HUES6 (cell line): ENCODE results near the gene BAD.
"Not testable (repeated sequence)": the region's sequence is repeated elsewhere in the genome, so short reads cannot be mapped to it uniquely, and the experiment has no call there.

Experiments used
- H3K27ac ChIP-seq: 2 replicates; pipeline ENCODE4 v1.7.0; 2013; ENCODE audit warnings: low read depth, mild to moderate bottlenecking, low read length, inconsistent platforms
- H3K27me3 ChIP-seq: 2 replicates; pipeline ENCODE4 v1.6.1; 2013; ENCODE audit warnings: low read length; ENCODE audit not compliant: control insufficient read depth, insufficient read depth
- H3K36me3 ChIP-seq: 2 replicates; pipeline ENCODE4 v1.6.1; 2013; ENCODE audit warnings: low read length; ENCODE audit not compliant: control insufficient read depth, insufficient read depth
- H3K4me1 ChIP-seq: 2 replicates; pipeline ENCODE4 v1.6.1; 2013; ENCODE audit warnings: low read length; ENCODE audit not compliant: control insufficient read depth, insufficient read depth
- H3K4me3 ChIP-seq: 2 replicates; pipeline ENCODE4 v1.5.1; 2013; ENCODE audit warnings: low read depth, low read length
- H3K9ac ChIP-seq: one replicate; pipeline ENCODE4 v1.6.1; 2013; ENCODE audit warnings: mild to moderate bottlenecking, low read length
- H3K9me3 ChIP-seq: 2 replicates; pipeline ENCODE4 v1.6.1; 2013; ENCODE audit warnings: low read depth, low read length; ENCODE audit not compliant: control insufficient read depth, insufficient read depth

The BAD gene

GRCh38 chr11:64284048-64284961, at the start of gene BAD:
BAD (minus strand) TSS chr11:64284665; CDS start chr11:64284368, 297 bp downstream.
- Histone ChIP-seq H3K9ac (peak within 1 kb of the TSS; percentile 60), H3K4me3 (peak within 1 kb of the TSS; percentile 94), H3K36me3 (peaks cover 6% of the 10 kb centered on the region; the same call in 1 of the 2 replicates), H3K9me3 (no peaks in the 10 kb centered on the region), H3K27ac (peak within 1 kb of the TSS; percentile 56; the same call in 1 of the 2 replicates), H3K4me1 (peaks cover 5% of the 10 kb centered on the region; the same call in 1 of the 2 replicates), H3K27me3 (peaks cover 12% of the 10 kb centered on the region)

DNA sequence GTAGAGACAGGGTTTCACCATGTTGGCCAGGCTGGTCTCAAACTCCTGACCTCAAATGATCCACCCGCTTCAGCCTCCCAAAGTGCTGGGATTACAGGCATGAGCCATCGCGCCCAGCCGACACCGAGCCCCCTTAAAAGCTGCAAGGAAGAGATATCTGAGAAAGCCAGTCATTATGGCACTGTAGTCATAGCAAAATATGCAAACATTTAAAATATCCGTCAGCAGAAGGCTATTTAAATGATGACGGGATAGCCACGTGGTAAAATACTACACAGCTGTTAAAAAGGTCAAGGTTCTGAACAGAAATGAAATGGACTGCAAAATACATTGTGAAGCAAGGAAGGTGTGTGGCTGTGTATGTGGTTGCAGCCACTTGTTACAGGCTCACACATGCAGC, 49.1 kb upstream of the BAD start:
- H3K9ac ChIP-seq, result no peak overlapping the region
- no peaks in the 10 kb centered on the region for H3K27me3 ChIP-seq
- no peak overlapping the region for H3K27ac ChIP-seq
- H3K4me3 ChIP-seq, result no peak overlapping the region
- H3K4me1 ChIP-seq, result peaks cover 16% of the 10 kb centered on the region
- H3K36me3 ChIP-seq, result no peaks in the 10 kb centered on the region
- no peaks in the 10 kb centered on the region for H3K9me3 ChIP-seq

- H3K4me1 ChIP-seq, result peaks cover 16% of the 10 kb centered on the region
- H3K27me3 ChIP-seq, result no peaks in the 10 kb centered on the region
- no peaks in the 10 kb centered on the region for H3K36me3 ChIP-seq
- H3K9me3 ChIP-seq, result no peaks in the 10 kb centered on the region
- H3K9ac ChIP-seq, result peak overlapping the region; percentile 0
- H3K4me3 ChIP-seq, result no peak overlapping the region
- no peak overlapping the region for H3K27ac ChIP-seq
Observed at GRCh38 chr11:64331569-64332371, 47.3 kb upstream of the BAD start.

GRCh38 chr11:64330888-64331287, 46.4 kb upstream of the BAD start:
- Histone ChIP-seq H3K36me3 (no peaks in the 10 kb centered on the region), H3K4me1 (peaks cover 16% of the 10 kb centered on the region), H3K27ac (no peak overlapping the region), H3K4me3 (no peak overlapping the region), H3K9me3 (no peaks in the 10 kb centered on the region), H3K9ac (no peak overlapping the region), H3K27me3 (no peaks in the 10 kb centered on the region)

DNA sequence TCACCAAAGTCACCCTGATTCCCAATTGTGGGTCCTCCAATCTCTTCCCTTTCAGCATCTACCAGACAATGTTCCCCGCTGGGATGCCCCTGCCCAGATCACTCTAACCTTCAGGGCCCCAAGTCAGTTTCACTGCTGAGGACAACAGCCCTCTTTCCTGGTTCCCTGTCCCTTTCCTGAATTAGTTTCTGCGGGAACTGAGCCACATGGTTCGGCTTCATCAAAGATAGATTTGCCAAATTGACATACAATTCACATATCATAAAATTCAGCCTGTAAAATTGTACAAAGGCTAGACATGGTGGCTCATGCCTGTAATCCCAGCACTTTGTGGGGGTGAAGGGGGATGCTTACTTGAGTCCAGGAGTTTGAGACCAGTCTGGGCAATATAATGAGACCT, 43.5 kb upstream of the BAD start:
- H3K27ac ChIP-seq, result no peak overlapping the region
- H3K4me3 ChIP-seq, result no peak overlapping the region
- no peaks in the 10 kb centered on the region for H3K27me3 ChIP-seq
- H3K36me3 ChIP-seq, result peaks cover 2% of the 10 kb centered on the region; the same call in 1 of the 2 replicates
- H3K9ac ChIP-seq, result no peak overlapping the region
- H3K9me3 ChIP-seq, result no peaks in the 10 kb centered on the region
- peaks cover 33% of the 10 kb centered on the region for H3K4me1 ChIP-seq

- Histone ChIP-seq H3K4me3 (no peak overlapping the region), H3K36me3 (peaks cover 9% of the 10 kb centered on the region), H3K4me1 (peaks cover 39% of the 10 kb centered on the region), H3K9me3 (no peaks in the 10 kb centered on the region), H3K27me3 (no peaks in the 10 kb centered on the region), H3K9ac (no peak overlapping the region), H3K27ac (no peak overlapping the region)
Observed at GRCh38 chr11:64327375-64327774, 42.9 kb upstream of the BAD start.

DNA sequence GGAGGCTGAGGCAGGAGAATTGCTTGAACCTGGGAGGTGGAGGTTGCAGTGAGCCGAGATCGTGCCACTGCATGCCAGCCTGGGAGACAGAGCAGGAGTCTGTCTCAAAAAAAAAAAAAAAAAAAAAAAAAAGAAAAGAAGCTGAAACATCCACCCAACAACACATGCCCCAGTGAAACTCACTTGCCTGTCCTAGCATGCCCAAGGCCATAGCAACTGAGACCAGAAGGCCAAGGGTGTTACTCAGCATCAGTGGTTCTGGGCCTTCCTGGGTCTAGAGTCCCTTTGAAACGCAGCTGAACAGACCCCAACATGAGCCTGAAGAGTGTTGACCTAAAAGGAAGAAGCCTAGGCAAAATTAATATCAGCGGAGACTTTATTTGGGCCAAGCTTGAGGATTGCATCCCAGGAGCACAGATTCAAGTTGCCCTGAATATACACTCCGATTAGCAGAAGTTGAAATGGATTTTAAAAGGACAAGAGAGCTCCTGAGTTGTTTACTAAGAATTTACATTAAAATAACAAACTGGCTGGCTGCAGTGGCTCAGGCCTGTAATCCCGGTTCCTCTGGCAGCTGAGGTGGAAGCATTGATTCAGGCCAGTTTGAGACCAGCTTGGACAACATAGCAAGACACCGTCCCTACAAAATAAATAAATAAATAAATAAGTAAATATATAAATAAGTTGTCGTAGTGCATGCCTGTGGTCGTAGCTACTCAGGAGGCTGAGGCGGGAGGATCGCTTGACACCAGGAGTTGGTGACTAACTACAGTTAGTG, 40.4 kb upstream of the BAD start:
- Histone ChIP-seq H3K36me3 (peaks cover 28% of the 10 kb centered on the region), H3K4me1 (peaks cover 24% of the 10 kb centered on the region; the same call in 1 of the 2 replicates), H3K9ac (no peak overlapping the region), H3K27ac (no peak overlapping the region), H3K27me3 (no peaks in the 10 kb centered on the region), H3K4me3 (no peak overlapping the region), H3K9me3 (no peaks in the 10 kb centered on the region)

DNA sequence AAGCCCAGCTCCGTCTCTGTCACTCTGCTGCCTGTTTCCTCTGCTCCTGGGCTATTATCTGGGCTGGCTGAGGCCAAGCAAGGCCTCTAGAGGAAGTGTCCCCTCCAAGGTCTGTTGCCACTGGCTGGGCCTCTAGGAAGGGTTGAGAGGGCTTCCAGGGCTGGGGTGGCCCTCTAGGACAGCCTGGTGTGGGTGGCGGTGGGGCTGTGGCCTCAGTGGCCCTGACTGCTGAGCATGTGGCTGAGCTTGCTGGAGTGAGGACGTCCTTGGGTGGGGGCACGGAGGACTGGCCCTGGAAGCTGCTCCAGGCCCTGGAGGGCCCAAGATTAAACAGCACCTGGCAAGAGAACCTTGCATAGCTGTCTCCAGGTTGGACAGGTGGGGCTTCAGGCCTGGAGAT, 39.5 kb upstream of the BAD start:
- H3K4me1 ChIP-seq, result peaks cover 31% of the 10 kb centered on the region
- H3K9ac ChIP-seq, H3K27me3 ChIP-seq, H3K9me3 ChIP-seq, H3K4me3 ChIP-seq: not testable (repeated sequence)
- H3K36me3 ChIP-seq, result peaks cover 34% of the 10 kb centered on the region
- peak overlapping the region; percentile 46; the same call in 1 of the 2 replicates for H3K27ac ChIP-seq

DNA sequence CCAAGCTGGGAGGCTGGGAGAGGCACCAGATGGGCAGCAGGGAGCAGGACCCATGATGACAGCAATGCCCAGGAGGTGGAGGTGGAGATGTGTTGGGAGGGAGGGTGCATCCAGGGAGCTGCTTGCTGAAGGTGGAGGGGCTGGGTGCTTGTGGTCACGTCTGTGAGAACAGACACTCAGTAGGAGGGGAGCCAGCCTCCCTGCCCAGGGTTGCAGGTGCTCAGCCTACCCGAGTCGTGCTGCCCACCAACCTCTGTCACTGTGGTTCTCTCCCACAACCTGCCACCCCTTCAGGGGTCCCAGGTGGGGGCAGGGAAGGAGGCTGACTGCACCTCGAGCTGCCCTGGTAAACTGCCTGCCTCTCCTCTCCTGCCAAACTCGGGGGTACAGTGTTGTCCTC, 38.9 kb upstream of the BAD start:
- H3K9ac ChIP-seq, result no peak overlapping the region
- H3K27ac ChIP-seq, result no peak overlapping the region
- H3K27me3 ChIP-seq, result no peaks in the 10 kb centered on the region

GRCh38 chr11:64322925-64323260, 38.4 kb upstream of the BAD start:
- H3K9ac ChIP-seq, result no peak overlapping the region
- peaks cover 33% of the 10 kb centered on the region for H3K4me1 ChIP-seq
- H3K27me3 ChIP-seq, result no peaks in the 10 kb centered on the region
- peaks cover 34% of the 10 kb centered on the region for H3K36me3 ChIP-seq
- H3K27ac ChIP-seq, result no peak overlapping the region
- no peak overlapping the region for H3K4me3 ChIP-seq
- no peaks in the 10 kb centered on the region for H3K9me3 ChIP-seq

More for the DNA sequence above, 38.9 kb upstream of the BAD start:
- Histone ChIP-seq H3K4me3 (no peak overlapping the region), H3K36me3 (peaks cover 34% of the 10 kb centered on the region), H3K4me1 (peaks cover 33% of the 10 kb centered on the region), H3K9me3 (no peaks in the 10 kb centered on the region)
